ENCODE data around the gene PZP. TPM values are rescaled to one million over a fixed set of nuclear protein-coding genes. Genes with fewer than 3 reads are reported as not detected.

The PZP gene
- total and polyA plus RNA-seq, 2 of the 8 experiments (the other 6 are each of a cell fraction or from before 2014, with no cell fraction given): 0.08 TPM; not detected in 1

GRCh38 chr12:9133216-9133916, 74.8 kb downstream of the PZP start:
- no peaks in the 10 kb centered on the region for H3K23me2 ChIP-seq (ENCODE audit: low read depth, low read length)
- no peak overlapping the region for H2BK12ac ChIP-seq (ENCODE audit: low read depth, low read length)
- FAIRE-seq (no peak), DNase-seq (ENCODE audit: low read depth in 1 of 2, low spot score in 2 of 2) (no peak)
- POLR2A ChIA-PET (ENCODE audit: partially characterized antibody): no interaction called here
- no peak overlapping the region for H3K4ac ChIP-seq (replicated peaks; ENCODE audit: insufficient read length, low read depth, low read length)
- no peak overlapping the region for H2AK5ac ChIP-seq (ENCODE audit: low read depth, low read length)
- no peak overlapping the region for H3K18ac ChIP-seq (ENCODE audit: extremely low read depth, low read length)
- WGBS, 2 experiments (ENCODE audit: extremely low coverage in 1 of 2, insufficient coverage in 1 of 2, insufficient read length in 1 of 2, insufficient replicate concordance in 2 of 2, low coverage in 1 of 2, low lambda C conversion rate in 2 of 2, missing lambda C conversion rate in 1 of 2): 94% methylated on average over 1 of the region's 1 CpG; no CpG with 5 or more reads in 1 of the 2 experiments
- no peaks in the 10 kb centered on the region for H3K79me2 ChIP-seq (ENCODE audit: control insufficient read depth in 1 of 2, insufficient read depth in 2 of 2, low read length in 2 of 2)
- no peaks in the 10 kb centered on the region for H3K36me3 ChIP-seq (ENCODE audit: control insufficient read depth in 2 of 4, insufficient read depth in 4 of 4, low read length in 3 of 4)
- no peak overlapping the region for H2BK15ac ChIP-seq (ENCODE audit: low read length)
- H4K20me1 ChIP-seq (replicated peaks in 1 of 2; ENCODE audit: control insufficient read depth in 1 of 2, insufficient read depth in 2 of 2, low read length in 2 of 2): no peaks in the 10 kb centered on the region
- H4K8ac ChIP-seq (ENCODE audit: extremely low read depth, insufficient read depth, low read length): no peak overlapping the region
- H2AFZ ChIP-seq (ENCODE audit: low read length): no peak overlapping the region
- no peak overlapping the region for H2BK120ac ChIP-seq (replicated peaks; ENCODE audit: low read depth, low read length)
- H3K9me3 ChIP-seq (ENCODE audit: insufficient read depth in 2 of 2, low read depth in 1 of 2, low read length in 1 of 2): peaks cover 0 to 4% of the 10 kb centered on the region in 2 experiments; a peak in 1 of 4 replicates
- H3K14ac ChIP-seq (ENCODE audit: insufficient read length): no peak overlapping the region
- no peaks in the 10 kb centered on the region for H3K4me1 ChIP-seq (replicated peaks in 1 of 4; ENCODE audit: control insufficient read depth in 3 of 4, insufficient read depth in 4 of 4, low read length in 3 of 4)
- no peak overlapping the region for H3K27ac ChIP-seq (ENCODE audit: low read depth, low read length)
- H3K56ac ChIP-seq (replicated peaks; ENCODE audit: insufficient read length, low read depth, low read length): no peak overlapping the region
- no peak overlapping the region for H3K4me2 ChIP-seq (ENCODE audit: insufficient read depth in 1 of 2, low read depth in 2 of 2, low read length in 2 of 2)
- H3K79me1 ChIP-seq (ENCODE audit: low read depth, low read length): no peaks in the 10 kb centered on the region
- no peaks in the 10 kb centered on the region for H3K27me3 ChIP-seq (replicated peaks in 1 of 4; ENCODE audit: control insufficient read depth in 3 of 4, extremely low read depth in 1 of 4, insufficient read depth in 3 of 4, low read length in 3 of 4)
- H4K91ac ChIP-seq (replicated peaks; ENCODE audit: insufficient read length, low read length): no peak overlapping the region
- H3K23ac ChIP-seq (ENCODE audit: insufficient read length): no peak overlapping the region
- H4K5ac ChIP-seq (ENCODE audit: insufficient read length, low read depth, low read length): no peak overlapping the region
- H3K9ac ChIP-seq (replicated peaks in 1 of 4; ENCODE audit: extremely low read depth in 1 of 4, low read depth in 3 of 4, low read length in 3 of 4): no peak overlapping the region
- H2BK5ac ChIP-seq (ENCODE audit: low read depth, low read length): no peak overlapping the region
- CTCF ChIA-PET (ENCODE audit: partially characterized antibody): interaction anchor here (1.3 kb wide), 1 partner anchor 13 kb away, joined by 3 read pairs; no protein-coding TSS in a partner anchor
- H3K4me3 ChIP-seq (ENCODE audit: extremely low read depth in 1 of 4, insufficient read depth in 2 of 4, low read depth in 3 of 4, low read length in 4 of 4): no peak overlapping the region
- H2BK20ac ChIP-seq (ENCODE audit: low read length): no peak overlapping the region
- no peak for TF ChIP-seq TCF12 (IDR thresholded peaks at IDR 0.05; ENCODE audit: low read depth, low read length)
- TF ChIP-seq CHD1 (IDR thresholded peaks at IDR 0.05; ENCODE audit: low read depth, low read length): no peak
- TF ChIP-seq POLR2AphosphoS5 (IDR thresholded peaks at IDR 0.05; ENCODE audit: low read depth, low read length): no peak
- TF ChIP-seq CHD2 (IDR thresholded peaks at IDR 0.05; ENCODE audit: low read length): no peak
- TF ChIP-seq BACH1 (IDR thresholded peaks at IDR 0.05; ENCODE audit: low read length): no peak
- TF ChIP-seq GABPA (IDR thresholded peaks at IDR 0.05; ENCODE audit: borderline replicate concordance, insufficient read depth, low read length): no peak
- TF ChIP-seq CTBP2 (IDR thresholded peaks at IDR 0.05; ENCODE audit: borderline replicate concordance, insufficient read depth, insufficient read length, low read length): no peak
- no peak for TF ChIP-seq POLR2A (IDR thresholded peaks at IDR 0.05; ENCODE audit: control extremely low read depth in 1 of 2, low read depth in 2 of 2, low read length in 2 of 2)
- TF ChIP-seq EP300 (IDR thresholded peaks at IDR 0.05; ENCODE audit: borderline replicate concordance in 1 of 2, low read depth in 2 of 2, low read length in 2 of 2): no peak
- TF ChIP-seq NANOG (IDR thresholded peaks at IDR 0.05; ENCODE audit: insufficient read depth, low read depth, low read length, poor library complexity, severe bottlenecking): no peak
- TF ChIP-seq KDM4A (IDR thresholded peaks at IDR 0.05; ENCODE audit: low read depth, low read length, severe bottlenecking): no peak
- no peak for TF ChIP-seq TAF1 (IDR thresholded peaks at IDR 0.05; ENCODE audit: low read depth, low read length)
- TF ChIP-seq, protein P1, sequence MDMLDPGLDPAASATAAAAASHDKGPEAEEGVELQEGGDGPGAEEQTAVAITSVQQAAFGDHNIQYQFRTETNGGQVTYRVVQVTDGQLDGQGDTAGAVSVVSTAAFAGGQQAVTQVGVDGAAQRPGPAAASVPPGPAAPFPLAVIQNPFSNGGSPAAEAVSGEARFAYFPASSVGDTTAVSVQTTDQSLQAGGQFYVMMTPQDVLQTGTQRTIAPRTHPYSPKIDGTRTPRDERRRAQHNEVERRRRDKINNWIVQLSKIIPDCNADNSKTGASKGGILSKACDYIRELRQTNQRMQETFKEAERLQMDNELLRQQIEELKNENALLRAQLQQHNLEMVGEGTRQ (IDR thresholded peaks at IDR 0.05; ENCODE audit: low read length): no peak
